HepG2 (cell line): Measurements from ENCODE around the gene CXADR. TPM values are rescaled to one million over a fixed set of nuclear protein-coding genes. Genes with fewer than 3 reads are reported as not detected.
"Not testable (repeated sequence)": the region's sequence is repeated elsewhere in the genome, so short reads cannot be mapped to it uniquely, and the experiment has no call there.

Experiments used
- ATAC-seq: fragments of 200-7000 bp; cut with Tn5 transposase; 3 replicates; pipeline ENCODE4 v1.9.1; 2020; ENCODE audit warnings: mild to moderate bottlenecking, moderate library complexity
- BruUV-seq: library from RNA; stranded (reverse); fragments of 400-500 nt; replicated peaks from 2 replicates; lab custom pipeline; 2021; lab: Mats Ljungman, UMichigan
- CTCF ChIA-PET: fragments of 300-600 bp; formaldehyde crosslinking; extraction: SDS; loops from one replicate; lab custom pipeline; 2021; ENCODE audit warnings: low total read pairs, inconsistent platforms, low intra/inter-chr PET ratio; lab: Yijun Ruan, JAX
- POLR2A ChIA-PET: fragments of 350-600 bp; sonication (Branson Sonifier 250); formaldehyde crosslinking; loops from one replicate; lab custom pipeline; 2020; ENCODE audit warnings: antibody characterized with exemption, inconsistent platforms; lab: Yijun Ruan, JAX
- DNase-seq: peaks from one replicate; pipeline ENCODE4 v3.0.0-alpha.2; 2015; ENCODE audit warnings: low spot score
- FAIRE-seq: peaks from 3 replicates; lab custom pipeline; 2011; peaks lifted over from hg19 to GRCh38; lab: Jason Lieb, UNC
- H2AFZ ChIP-seq: one replicate; pipeline ENCODE4 v1.6.1; 2011; ENCODE audit warnings: low read length, inconsistent platforms
- H3K27ac ChIP-seq: fragments of 300-600 bp; 3 replicates; pipeline ENCODE4 v1.8.0; 2011; ENCODE audit warnings: mixed run types, mild to moderate bottlenecking, mixed read lengths, low read length, inconsistent platforms; ENCODE audit not compliant: insufficient read depth; ENCODE audit errors: extremely low read length
- H3K27me3 ChIP-seq, 2 experiments: fragments of 200-600 bp in 1 of 2; 2 replicates in 1 of 2; 3 replicates in 1 of 2; pipeline versions ENCODE4 v1.6.0 to v1.8.0; 2011; ENCODE audit warnings: low read length in 2 of 2, mild to moderate bottlenecking in 2 of 2, moderate library complexity in 2 of 2, inconsistent platforms in 1 of 2; ENCODE audit not compliant: insufficient read depth in 2 of 2, control insufficient read depth in 1 of 2
- H3K36me3 ChIP-seq, 2 experiments: fragments of 200-600 bp in 1 of 2; replicated peaks in 1 of 2; 2 replicates in 1 of 2; 3 replicates in 1 of 2; pipeline versions ENCODE4 v1.5.1 to v1.8.0; 2011; ENCODE audit warnings: low read length in 2 of 2, inconsistent platforms in 1 of 2; ENCODE audit not compliant: insufficient read depth in 2 of 2, control insufficient read depth in 1 of 2
- H3K4me1 ChIP-seq: 2 replicates; pipeline ENCODE4 v1.5.1; 2012; ENCODE audit warnings: low read length, inconsistent platforms; ENCODE audit not compliant: insufficient read depth
- H3K4me2 ChIP-seq: 2 replicates; pipeline ENCODE4 v1.6.0; 2011; ENCODE audit warnings: low read depth, low read length, inconsistent platforms
- H3K4me3 ChIP-seq, 3 experiments: fragments of 200-600 bp in 1 of 3; sonication (generic), shearing (Covaris generic) in 1 of 3; replicated peaks in 1 of 3; 2 replicates each; pipeline ENCODE4 v1.5.1; 2011 to 2016; ENCODE audit warnings: low read length in 3 of 3, inconsistent platforms in 2 of 3, low read depth in 2 of 3, mild to moderate bottlenecking in 2 of 3, control low read depth in 1 of 3, mixed read lengths in 1 of 3; ENCODE audit not compliant: insufficient read depth in 1 of 3
- H3K79me2 ChIP-seq: one replicate; pipeline ENCODE4 v1.6.1; 2011; ENCODE audit warnings: low read length, inconsistent platforms; ENCODE audit not compliant: insufficient read depth
- H3K9ac ChIP-seq: 2 replicates; pipeline ENCODE4 v1.6.0; 2011; ENCODE audit warnings: mild to moderate bottlenecking, low read depth, low read length, inconsistent platforms; ENCODE audit not compliant: insufficient read depth
- H3K9me3 ChIP-seq: 2 replicates; pipeline ENCODE4 v1.5.1; 2012; ENCODE audit warnings: mild to moderate bottlenecking, low read length
- H4K20me1 ChIP-seq: 2 replicates; pipeline ENCODE4 v1.6.0; 2011; ENCODE audit warnings: inconsistent platforms, mild to moderate bottlenecking, low read length, moderate library complexity; ENCODE audit not compliant: insufficient read depth
- FOSL2 ChIP-seq: sonication (generic); formaldehyde crosslinking; IDR thresholded peaks from 2 replicates; pipeline ENCODE4 v1.4.0; 2020; ENCODE audit warnings: missing genetic modification reagents
- KMT2B ChIP-seq: IDR thresholded peaks from 2 replicates; pipeline ENCODE4 v1.6.1; 2016; ENCODE audit warnings: missing genetic modification reagents, missing compliant biosample characterization
- SRF ChIP-seq: IDR thresholded peaks from 2 replicates; pipeline ENCODE4 v1.6.1; 2011; ENCODE audit warnings: mild to moderate bottlenecking, low read depth, low read length, moderate library complexity
- ZNF142 ChIP-seq: sonication (generic); formaldehyde crosslinking; IDR thresholded peaks from 2 replicates; pipeline ENCODE4 v1.4.0; 2020; ENCODE audit warnings: missing genetic modification reagents
- ZNF329 ChIP-seq: sonication (generic); formaldehyde crosslinking; IDR thresholded peaks from 2 replicates; pipeline ENCODE4 v1.9.0; 2021; ENCODE audit warnings: low read depth, mild to moderate bottlenecking, missing genetic modification reagents
- WGBS: methylation state at CpG from one replicate; pipeline ENCODE4 v1.1.6; 2017; ENCODE audit warnings: low lambda C conversion rate; 5-methylcytosine and 5-hydroxymethylcytosine counted together
- in situ Hi-C: cut with HindIII; loops from 2 replicates; pipeline ENCODE4 v1.10.0; 2017; ENCODE audit warnings: low pct_unique_long_range_greater_than_20kb; ENCODE audit not compliant: extremely low pct_ligation_motif_present
- intact Hi-C: fragments of 100-400 bp; cut with micrococcal nuclease; formaldehyde crosslinking; loops from one replicate; pipeline ENCODE4 v1.10.0; 2022; ENCODE audit not compliant: unreplicated experiment
- polyA plus RNA-seq, 8 experiments: library from polyadenylated mRNA; depleted of rRNA in 3 of 8; stranded (reverse) in 7 of 8; unstranded in 1 of 8; fragments of >200 nt; fragmentation: Illumina TruSeq in 4 of 8; extraction: Trizol in 4 of 8; gene quantifications; 2 replicates each; pipeline versions ENCODE4 v1.2.1 to v1.2.3, GENCODE V29; 2011 to 2016; ENCODE audit warnings: low read depth in 4 of 8, missing spikeins in 1 of 8, mixed read lengths in 1 of 8; ENCODE audit not compliant: insufficient read depth in 1 of 8
- total RNA-seq, 5 experiments: library from RNA; depleted of rRNA; stranded (reverse); fragments of >200 nt; fragmentation: Illumina TruSeq; extraction: Trizol; gene quantifications; 2 replicates each; pipeline ENCODE4 v1.2.3, GENCODE V29; 2016; ENCODE audit warnings: low read depth in 1 of 5
- TF ChIP-seq, protein P1 (sequence below): sonication (generic); formaldehyde crosslinking; IDR thresholded peaks from 2 replicates; pipeline ENCODE4 v1.8.1; 2023; ENCODE audit warnings: mild to moderate bottlenecking, moderate library complexity, missing genetic modification reagents
- TF ChIP-seq, protein P2 (sequence below): sonication (generic); formaldehyde crosslinking; IDR thresholded peaks from 2 replicates; pipeline ENCODE4 v1.4.0; 2020; ENCODE audit warnings: missing genetic modification reagents

Gene CXADR
- total and polyA plus RNA-seq, 2 of the 13 experiments (the other 11 are each of a cell fraction or from before 2014, with no cell fraction given) = 86.8 to 110 TPM

GRCh38 chr21:17489565-17489964, 23.3 kb upstream of the CXADR start:
- CTCF ChIA-PET, H3K27ac ChIP-seq, DNase-seq, H3K9me3 ChIP-seq, H3K9ac ChIP-seq, H3K36me3 ChIP-seq, H3K4me3 ChIP-seq, H3K4me2 ChIP-seq, intact Hi-C loops, H3K79me2 ChIP-seq, in situ Hi-C loops, H3K27me3 ChIP-seq, H4K20me1 ChIP-seq, BruUV-seq, FAIRE-seq, POLR2A ChIA-PET, H2AFZ ChIP-seq: not testable (repeated sequence)
- peak; percentile 48; the same call in 1 of the 3 replicates for ATAC-seq
- peaks cover 13% of the 10 kb centered on the region for H3K4me1 ChIP-seq
- 80% methylated on average over 3 of the region's 3 CpGs for WGBS
- peak; percentile 52 for TF ChIP-seq FOSL2 (CRISPR knock-in tag)
- peak; percentile 84 for TF ChIP-seq ZNF329 (CRISPR knock-in tag)

DNA sequence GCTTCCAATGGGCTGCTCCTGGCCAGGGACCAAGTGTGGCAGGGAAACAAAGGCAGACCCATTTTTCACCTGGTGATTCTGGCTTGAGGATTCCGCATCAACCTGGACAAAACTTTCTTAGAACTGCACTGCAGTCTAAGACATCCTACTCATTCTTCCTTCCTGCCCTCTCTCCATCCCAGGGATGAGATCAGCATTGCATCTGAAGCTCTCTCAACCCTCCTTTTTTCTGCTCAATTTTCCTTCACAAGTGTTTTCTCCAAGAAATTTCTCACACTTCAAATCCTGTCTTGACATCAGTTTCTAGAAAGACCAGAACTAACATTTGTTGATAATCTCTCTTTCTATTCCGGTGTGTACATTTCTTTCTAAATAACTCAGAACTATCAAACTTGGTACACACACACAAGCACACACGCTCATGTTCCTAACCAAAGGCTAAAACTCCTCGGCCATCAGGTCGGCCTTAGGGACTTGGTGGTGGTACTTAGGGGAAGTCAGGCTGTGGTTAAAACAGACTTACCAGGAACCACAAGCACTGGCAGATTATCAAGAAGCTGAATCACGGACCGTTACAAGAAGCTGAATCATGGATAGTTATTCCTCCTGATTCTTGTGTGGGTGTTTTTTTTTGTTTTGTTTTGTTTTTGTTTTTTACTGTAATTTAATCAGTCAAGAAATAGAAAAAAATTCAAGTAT, 21.0 kb upstream of the CXADR start:
- no peak for FAIRE-seq
- TF ChIP-seq, protein P1, sequence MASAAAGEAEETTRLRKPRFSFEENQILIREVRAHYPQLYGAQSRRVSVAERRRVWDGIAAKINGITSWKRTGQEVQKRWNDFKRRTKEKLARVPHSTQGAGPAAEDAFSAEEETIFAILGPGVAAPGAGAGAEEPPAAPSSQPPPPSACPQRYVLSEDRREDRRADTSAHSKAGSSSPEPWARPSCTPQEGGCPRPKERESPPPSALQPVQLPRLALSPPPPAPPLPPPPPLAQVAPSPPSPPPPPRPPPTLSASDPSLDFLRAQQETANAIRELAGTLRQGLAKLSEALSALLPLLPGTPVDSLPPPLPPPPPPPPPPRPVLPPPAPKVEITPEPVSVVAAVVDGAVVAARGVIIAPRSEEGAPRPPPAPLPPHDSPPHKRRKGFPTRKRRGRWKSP (CRISPR knock-in tag) = no peak
- TF ChIP-seq KMT2B (CRISPR knock-in tag) = no peak
- TF ChIP-seq, protein P2, sequence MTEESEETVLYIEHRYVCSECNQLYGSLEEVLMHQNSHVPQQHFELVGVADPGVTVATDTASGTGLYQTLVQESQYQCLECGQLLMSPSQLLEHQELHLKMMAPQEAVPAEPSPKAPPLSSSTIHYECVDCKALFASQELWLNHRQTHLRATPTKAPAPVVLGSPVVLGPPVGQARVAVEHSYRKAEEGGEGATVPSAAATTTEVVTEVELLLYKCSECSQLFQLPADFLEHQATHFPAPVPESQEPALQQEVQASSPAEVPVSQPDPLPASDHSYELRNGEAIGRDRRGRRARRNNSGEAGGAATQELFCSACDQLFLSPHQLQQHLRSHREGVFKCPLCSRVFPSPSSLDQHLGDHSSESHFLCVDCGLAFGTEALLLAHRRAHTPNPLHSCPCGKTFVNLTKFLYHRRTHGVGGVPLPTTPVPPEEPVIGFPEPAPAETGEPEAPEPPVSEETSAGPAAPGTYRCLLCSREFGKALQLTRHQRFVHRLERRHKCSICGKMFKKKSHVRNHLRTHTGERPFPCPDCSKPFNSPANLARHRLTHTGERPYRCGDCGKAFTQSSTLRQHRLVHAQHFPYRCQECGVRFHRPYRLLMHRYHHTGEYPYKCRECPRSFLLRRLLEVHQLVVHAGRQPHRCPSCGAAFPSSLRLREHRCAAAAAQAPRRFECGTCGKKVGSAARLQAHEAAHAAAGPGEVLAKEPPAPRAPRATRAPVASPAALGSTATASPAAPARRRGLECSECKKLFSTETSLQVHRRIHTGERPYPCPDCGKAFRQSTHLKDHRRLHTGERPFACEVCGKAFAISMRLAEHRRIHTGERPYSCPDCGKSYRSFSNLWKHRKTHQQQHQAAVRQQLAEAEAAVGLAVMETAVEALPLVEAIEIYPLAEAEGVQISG (CRISPR knock-in tag) = no peak
- TF ChIP-seq ZNF142 = no peak
- TF ChIP-seq SRF = no peak

More for the DNA sequence above, 21.0 kb upstream of the CXADR start:
- ATAC-seq = no peak
- no peak overlapping the region for H3K9ac ChIP-seq
- ChIA-PET CTCF (no interaction called here), POLR2A (interaction anchor here (1.1 kb wide), 1 partner anchor 20 kb away, joined by 4 read pairs; no protein-coding TSS in a partner anchor)
- H2AFZ ChIP-seq = no peak overlapping the region
- WGBS = 98% methylated on average over 7 of the region's 7 CpGs
- H3K4me1 ChIP-seq = peaks cover 36% of the 10 kb centered on the region
- no peaks in the 10 kb centered on the region for H3K79me2 ChIP-seq
- intact Hi-C loops = no loop called here
- no peaks in the 10 kb centered on the region for H4K20me1 ChIP-seq
- H3K4me2 ChIP-seq = no peak overlapping the region
- no peaks in the 10 kb centered on the region for H3K9me3 ChIP-seq
- no peak overlapping the region for H3K27ac ChIP-seq
- no TSS peak for BruUV-seq
- no peak overlapping the region for H3K4me3 ChIP-seq
- H3K27me3 ChIP-seq = no peaks in the 10 kb centered on the region
- no peaks in the 10 kb centered on the region for H3K36me3 ChIP-seq
- in situ Hi-C loops = no loop called here
- DNase-seq = no peak
